HepG2 (cell line): ENCODE measurements around the gene SMIM45.

Experiments
- USF2 ChIP-seq, 2 experiments: sonication (generic) in 1 of 2; formaldehyde crosslinking in 1 of 2; IDR thresholded peaks; 2 replicates each; pipeline versions ENCODE4 v1.5.1 to v1.6.1; 2011 to 2020; ENCODE audit warnings: borderline replicate concordance in 1 of 2, low read depth in 1 of 2, low read length in 1 of 2, mild to moderate bottlenecking in 1 of 2, missing genetic modification reagents in 1 of 2, moderate library complexity in 1 of 2
- ZBTB1 ChIP-seq: sonication (generic); formaldehyde crosslinking; IDR thresholded peaks from 2 replicates; pipeline ENCODE4 v1.4.0; 2020; ENCODE audit warnings: missing genetic modification reagents, borderline replicate concordance
- ZSCAN22 ChIP-seq: sonication (generic); formaldehyde crosslinking; IDR thresholded peaks from 2 replicates; pipeline ENCODE4 v1.4.0; 2020; ENCODE audit warnings: mild to moderate bottlenecking, missing genetic modification reagents
- TF ChIP-seq, protein P1 (sequence below): sonication (generic); formaldehyde crosslinking; IDR thresholded peaks from 2 replicates; pipeline ENCODE4 v1.8.1; 2022; ENCODE audit warnings: mild to moderate bottlenecking, missing genetic modification reagents

DNA sequence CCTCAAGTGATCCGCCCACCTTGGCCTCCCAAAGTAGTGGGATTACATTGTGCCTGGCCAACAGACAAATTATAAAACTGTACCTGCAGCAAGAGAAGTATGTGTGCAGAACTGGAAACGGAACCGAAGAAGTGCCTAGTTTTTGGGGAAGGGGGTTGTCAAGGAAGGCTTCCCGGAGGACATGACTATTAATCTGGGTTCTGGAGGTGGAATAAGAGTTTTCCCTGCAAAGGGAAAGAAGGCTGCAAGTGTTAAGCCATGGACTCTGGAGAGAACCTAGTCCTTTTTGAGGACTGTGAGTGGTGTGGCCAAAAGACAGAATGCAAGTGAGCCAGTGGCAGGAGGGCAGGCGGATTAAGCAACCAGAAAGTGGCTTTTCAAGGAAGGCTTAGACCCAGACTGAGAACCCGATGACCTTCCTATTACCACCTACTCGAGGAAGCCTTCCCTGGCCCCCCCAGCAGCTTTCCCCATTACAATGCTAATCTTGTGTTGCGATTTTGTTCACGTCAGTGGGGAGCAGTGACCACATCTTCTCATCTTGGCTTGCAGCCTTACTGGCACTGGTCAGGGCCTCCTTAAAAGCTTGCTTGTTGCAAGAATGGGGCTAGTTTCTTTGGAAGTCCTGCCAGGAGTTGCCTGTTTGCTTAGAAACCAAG, 11.6 kb downstream of the SMIM45 start:
- TF ChIP-seq ZSCAN22 (CRISPR knock-in tag) (no peak), USF2 (IDR thresholded peaks at IDR 0.05; ENCODE audit: low read depth, low read length) (no peak), USF2 (CRISPR knock-in tag; IDR thresholded peaks at IDR 0.05; ENCODE audit: borderline replicate concordance) (no peak), ZBTB1 (no peak)
- TF ChIP-seq, protein P1, sequence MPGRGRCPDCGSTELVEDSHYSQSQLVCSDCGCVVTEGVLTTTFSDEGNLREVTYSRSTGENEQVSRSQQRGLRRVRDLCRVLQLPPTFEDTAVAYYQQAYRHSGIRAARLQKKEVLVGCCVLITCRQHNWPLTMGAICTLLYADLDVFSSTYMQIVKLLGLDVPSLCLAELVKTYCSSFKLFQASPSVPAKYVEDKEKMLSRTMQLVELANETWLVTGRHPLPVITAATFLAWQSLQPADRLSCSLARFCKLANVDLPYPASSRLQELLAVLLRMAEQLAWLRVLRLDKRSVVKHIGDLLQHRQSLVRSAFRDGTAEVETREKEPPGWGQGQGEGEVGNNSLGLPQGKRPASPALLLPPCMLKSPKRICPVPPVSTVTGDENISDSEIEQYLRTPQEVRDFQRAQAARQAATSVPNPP (CRISPR knock-in tag) = no peak
